Activated CD4-positive, alpha-beta T cell treated with anti-CD3 and anti-CD28 coated beads for 36 hours (primary cell): ENCODE results near the gene PCDHGA12. TPM values are rescaled to one million over a fixed set of nuclear protein-coding genes. Genes with fewer than 3 reads are reported as not detected.
"Not testable (repeated sequence)": the region's sequence is repeated elsewhere in the genome, so short reads cannot be mapped to it uniquely, and the experiment has no call there.

ENCODE experiments used
- ATAC-seq: fragments of 200-7000 bp; cut with Tn5 transposase; one replicate; pipeline ENCODE4 v1.10.0; 2021; ENCODE audit warnings: mild to moderate bottlenecking, moderate library complexity
- CTCF ChIA-PET: fragments of 350-600 bp; sonication (Branson Sonifier 250); formaldehyde crosslinking; loops from one replicate; lab custom pipeline; 2021; ENCODE audit warnings: antibody characterized with exemption; lab: Charles Lee
- POLR2A ChIA-PET: fragments of 350-600 bp; sonication (Branson Sonifier 250); formaldehyde crosslinking; loops from one replicate; lab custom pipeline; 2021; ENCODE audit warnings: antibody characterized with exemption, inconsistent platforms; lab: Charles Lee
- DNase-seq: peaks from one replicate; pipeline ENCODE4 v3.0.0-alpha.2; 2020
- H3K27ac Mint-ChIP-seq: one replicate; pipeline ENCODE4 v1.8.0; 2021; ENCODE audit warnings: mixed read lengths
- H3K27me3 Mint-ChIP-seq: one replicate; pipeline ENCODE4 v1.8.0; 2021; ENCODE audit warnings: mixed read lengths
- H3K36me3 Mint-ChIP-seq: one replicate; pipeline ENCODE4 v1.8.0; 2021; ENCODE audit warnings: low read depth, mixed read lengths
- H3K4me1 Mint-ChIP-seq: one replicate; pipeline ENCODE4 v1.8.0; 2021; ENCODE audit warnings: mixed read lengths
- H3K4me3 Mint-ChIP-seq: one replicate; pipeline ENCODE4 v1.8.0; 2021; ENCODE audit warnings: mild to moderate bottlenecking, moderate library complexity, mixed read lengths
- H3K9me3 Mint-ChIP-seq: one replicate; pipeline ENCODE4 v1.8.0; 2021; ENCODE audit warnings: low read depth, mixed read lengths
- intact Hi-C, 2 experiments: fragments of 100-400 bp; cut with DNase I in 1 of 2; cut with micrococcal nuclease in 1 of 2; formaldehyde crosslinking; loops; one replicate each; pipeline versions ENCODE4 v1.14.2 to v1.15.1; 2022 to 2024; cut with DNase I, micrococcal nuclease
- total RNA-seq, 2 experiments: library from RNA; stranded (reverse); gene quantifications; one replicate each; pipeline ENCODE4 v1.2.3, GENCODE V29; 2021

The PCDHGA12 gene
- under 1 TPM; 0.07 to 0.09 TPM for total RNA-seq

GRCh38 chr5:141430332-141431113, at the start of gene PCDHGA12:
PCDHGA12 (plus strand) TSS chr5:141430507; CDS start chr5:141430760, 253 bp downstream.
- H3K27ac Mint-ChIP-seq, result no peak within 1 kb of the TSS
- peaks cover 69% of the 10 kb centered on the region for H3K27me3 Mint-ChIP-seq
- H3K4me3 Mint-ChIP-seq, result peak within 1 kb of the TSS; percentile 45
- ATAC-seq (peak; percentile 73), DNase-seq (peak; percentile 68)
- CTCF ChIA-PET, result interaction anchor here (0.6 to 3.3 kb wide), 36 partner anchors 9 to 1247 kb away, joined by 3 to 32 read pairs (median 4); partner anchors contain the start of genes PCDHGA10, PCDHGA11, PCDHGA3 and PCDHGA4
- intact Hi-C loops, result loop anchor here (1.0 to 5.0 kb wide), 3 partner anchors 47 to 134 kb away; partner anchors contain the start of gene PCDHGC3 (in 1 of the 2)
- peaks cover 33% of the 10 kb centered on the region for H3K9me3 Mint-ChIP-seq
- H3K4me1 Mint-ChIP-seq, result peaks cover 17% of the 10 kb centered on the region
- POLR2A ChIA-PET, result interaction anchor here (0.7 kb wide), 2 partner anchors 27 to 54 kb away, joined by 3 to 5 read pairs; no protein-coding TSS in a partner anchor
- H3K36me3 Mint-ChIP-seq, result peaks cover 31% of the 10 kb centered on the region

GRCh38 chr5:141382469-141383294, 47.6 kb upstream of the PCDHGA12 start, which contains the start of gene PCDHGA7:
PCDHGA7 (plus strand) TSS chr5:141382742; CDS start chr5:141382900, 158 bp downstream.
- H3K27me3 Mint-ChIP-seq, result peaks cover 64% of the 10 kb centered on the region
- no peaks in the 10 kb centered on the region for H3K4me1 Mint-ChIP-seq
- intact Hi-C loops, result no loop called here

GRCh38 chr5:141383345-141383744, 47.0 kb upstream of the PCDHGA12 start:
- CTCF ChIA-PET, result interaction anchor here (0.6 to 0.7 kb wide), 2 partner anchors 188 to 223 kb away, joined by 3 read pairs; no protein-coding TSS in a partner anchor
- intact Hi-C loops, result no loop called here
- Mint-ChIP-seq H3K27ac (no peak overlapping the region), H3K36me3 (peaks cover 12% of the 10 kb centered on the region), H3K9me3 (peaks cover 29% of the 10 kb centered on the region), H3K27me3 (peaks cover 66% of the 10 kb centered on the region), H3K4me3 (no peak overlapping the region), H3K4me1 (no peaks in the 10 kb centered on the region)
- ATAC-seq (no peak), DNase-seq (no peak)
- POLR2A ChIA-PET, result no interaction called here

More at GRCh38 chr5:141382469-141383294, 47.6 kb upstream of the PCDHGA12 start, which contains the start of gene PCDHGA7:
- ATAC-seq, result no peak
- peaks cover 10% of the 10 kb centered on the region for H3K36me3 Mint-ChIP-seq
- peak within 1 kb of the TSS; percentile 47 for H3K4me3 Mint-ChIP-seq
- no peak for DNase-seq
- ChIA-PET CTCF (interaction anchor here (0.7 kb wide), 1 partner anchor 187 kb away, joined by 3 read pairs; no protein-coding TSS in a partner anchor), POLR2A (no interaction called here)
- H3K27ac Mint-ChIP-seq, result no peak within 1 kb of the TSS
- peaks cover 27% of the 10 kb centered on the region for H3K9me3 Mint-ChIP-seq

- H3K36me3 Mint-ChIP-seq, result peaks cover 15% of the 10 kb centered on the region
- POLR2A ChIA-PET, result no interaction called here
These were observed 45.6 kb upstream of the PCDHGA12 start for GRCh38 chr5:141384471-141385267.

GRCh38 chr5:141387557-141388311, 42.6 kb upstream of the PCDHGA12 start, which contains the start of gene PCDHGB4:
PCDHGB4 (plus strand) TSS chr5:141387698; CDS start chr5:141387885, 187 bp downstream.
- DNase-seq, result peak; percentile 56
- H3K27me3 Mint-ChIP-seq, result peaks cover 71% of the 10 kb centered on the region

More at GRCh38 chr5:141384471-141385267, 45.6 kb upstream of the PCDHGA12 start:
- no peak for DNase-seq
- ATAC-seq, result no peak
- CTCF ChIA-PET, result no interaction called here
- Mint-ChIP-seq H3K4me3 (no peak overlapping the region), H3K9me3 (peaks cover 35% of the 10 kb centered on the region), H3K27me3 (peaks cover 70% of the 10 kb centered on the region), H3K27ac (no peak overlapping the region), H3K4me1 (no peaks in the 10 kb centered on the region)
- intact Hi-C loops, result no loop called here

GRCh38 chr5:141388661-141389060, 41.6 kb upstream of the PCDHGA12 start:
- peaks cover 43% of the 10 kb centered on the region for H3K9me3 Mint-ChIP-seq

More at GRCh38 chr5:141387557-141388311, 42.6 kb upstream of the PCDHGA12 start, which contains the start of gene PCDHGB4:
- CTCF ChIA-PET, result interaction anchor here (1.2 to 1.3 kb wide), 2 partner anchors 10 to 43 kb away, joined by 3 read pairs; partner anchors contain the start of gene PCDHGB5
- Mint-ChIP-seq H3K4me3 (peak within 1 kb of the TSS; percentile 23), H3K36me3 (peaks cover 18% of the 10 kb centered on the region), H3K9me3 (peaks cover 42% of the 10 kb centered on the region)
- intact Hi-C loops, H3K4me1 Mint-ChIP-seq, H3K27ac Mint-ChIP-seq: not testable (repeated sequence)
- POLR2A ChIA-PET, result interaction anchor here (0.6 kb wide), 1 partner anchor 127 kb away, joined by 3 read pairs; no protein-coding TSS in a partner anchor
- peak; percentile 68 for ATAC-seq

GRCh38 chr5:141389153-141390042, 40.9 kb upstream of the PCDHGA12 start:
- ATAC-seq, result no peak
- Mint-ChIP-seq H3K27me3 (peaks cover 69% of the 10 kb centered on the region), H3K9me3 (peaks cover 43% of the 10 kb centered on the region), H3K4me3 (no peak overlapping the region), H3K36me3 (peaks cover 23% of the 10 kb centered on the region), H3K4me1 (no peaks in the 10 kb centered on the region), H3K27ac (no peak overlapping the region)
- ChIA-PET POLR2A (no interaction called here), CTCF (interaction anchor here (0.6 to 2.6 kb wide), 4 partner anchors 14 to 124 kb away, joined by 3 to 7 read pairs (median 4); partner anchors contain the start of gene PCDHGA4)
- intact Hi-C loops, result no loop called here
- DNase-seq, result no peak

More at GRCh38 chr5:141388661-141389060, 41.6 kb upstream of the PCDHGA12 start:
- ChIA-PET CTCF (interaction anchor here (1.2 kb wide), 1 partner anchor 9 kb away, joined by 3 read pairs; the partner anchor contains the start of gene PCDHGB5), POLR2A (no interaction called here)
- intact Hi-C loops, result no loop called here
- H3K27ac Mint-ChIP-seq, result no peak overlapping the region
- no peak for ATAC-seq
- H3K36me3 Mint-ChIP-seq, result peaks cover 21% of the 10 kb centered on the region
- H3K4me3 Mint-ChIP-seq, result no peak overlapping the region
- no peaks in the 10 kb centered on the region for H3K4me1 Mint-ChIP-seq
- peaks cover 69% of the 10 kb centered on the region for H3K27me3 Mint-ChIP-seq
- DNase-seq, result no peak

- POLR2A ChIA-PET, result interaction anchor here (0.6 kb wide), 1 partner anchor 62 kb away, joined by 4 read pairs; the partner anchor contains the start of gene PCDHGA1
- DNase-seq, result no peak
- Mint-ChIP-seq H3K4me3 (no peak within 1 kb of the TSS), H3K27me3 (peaks cover 60% of the 10 kb centered on the region), H3K27ac (no peak within 1 kb of the TSS), H3K36me3 (peaks cover 29% of the 10 kb centered on the region), H3K4me1 (no peaks in the 10 kb centered on the region), H3K9me3 (peaks cover 38% of the 10 kb centered on the region)
- ATAC-seq, result no peak
- intact Hi-C loops, result no loop called here
- CTCF ChIA-PET, result interaction anchor here (0.7 to 1.3 kb wide), 3 partner anchors 28 to 475 kb away, joined by 3 to 4 read pairs (median 3); partner anchors contain the start of genes PCDHGA2 and PCDHGA5
These were observed 37.7 kb upstream of the PCDHGA12 start, which contains the start of gene PCDHGA8 for GRCh38 chr5:141392429-141393198. PCDHGA8 (plus strand) TSS chr5:141392633; CDS start chr5:141392814, 181 bp downstream.
